Hematopoietic multipotent progenitor cell treated with erythropoietin and hydrocortisone succinate and interleukin-3 and kit ligand, for 6 days (in vitro differentiated cells): ENCODE results near the gene SLFN12.
"Not testable (repeated sequence)": the region's sequence is repeated elsewhere in the genome, so short reads cannot be mapped to it uniquely, and the experiment has no call there.

Source experiments
- DNase-seq: peaks from one replicate; pipeline ENCODE4 v3.0.0-alpha.2; 2015

The SLFN12 gene

GRCh38 chr17:35432176-35433074, at the start of gene SLFN12:
Gene SLFN12, minus strand, starts transcription at chr17:35432500. Its CDS starts 9,472 bp downstream, at chr17:35423028.
- DNase-seq = peak; percentile 85

DNA sequence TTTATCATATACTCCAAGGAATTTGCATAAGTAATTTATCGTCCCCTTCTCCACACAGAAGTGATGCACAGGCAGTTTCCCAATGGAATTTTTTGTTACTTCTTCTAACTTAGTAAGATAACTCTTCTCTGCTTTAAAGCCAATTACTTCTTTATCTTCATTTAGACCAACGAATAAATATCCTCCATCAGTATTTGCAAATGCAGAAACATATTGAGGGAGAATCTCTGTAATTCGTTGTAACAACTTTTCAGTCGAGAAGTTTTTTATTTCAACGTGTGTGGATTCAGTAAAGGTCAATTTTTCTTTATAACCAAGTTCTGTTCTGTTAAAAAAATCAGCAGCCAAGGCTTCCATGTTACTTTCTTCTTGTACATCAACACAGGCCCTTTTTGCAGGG, 47.0 kb upstream of the SLFN12 start:
- DNase-seq = no peak

- DNase-seq = no peak
Measured at GRCh38 chr17:35477248-35477647, 44.9 kb upstream of the SLFN12 start.

GRCh38 chr17:35476283-35476820, 44.1 kb upstream of the SLFN12 start:
- no peak for DNase-seq

- no peak for DNase-seq
Measured at GRCh38 chr17:35468475-35468874, 36.2 kb upstream of the SLFN12 start.

DNA sequence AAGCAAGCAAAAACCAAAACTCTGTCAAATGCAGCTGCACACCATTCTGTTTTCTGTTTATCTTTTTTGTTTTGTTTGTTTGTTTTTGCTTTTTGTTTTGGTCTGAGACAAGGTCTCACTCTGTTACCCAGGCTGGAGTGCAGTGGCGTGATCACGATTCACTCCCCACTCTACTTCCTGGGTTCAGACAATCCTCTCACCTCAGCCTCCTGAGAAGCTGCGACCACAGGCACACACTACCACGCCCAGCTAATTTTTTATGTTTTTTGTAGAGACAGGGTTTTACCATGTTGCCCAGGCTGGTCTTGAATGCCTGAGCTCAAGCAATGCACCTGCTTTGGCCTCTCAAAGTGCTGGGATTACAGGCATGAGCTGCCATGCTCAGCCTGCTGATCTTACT, 35.5 kb upstream of the SLFN12 start:
- no peak for DNase-seq

GRCh38 chr17:35460354-35460851, 28.1 kb upstream of the SLFN12 start:
- peak; percentile 61 for DNase-seq

DNA sequence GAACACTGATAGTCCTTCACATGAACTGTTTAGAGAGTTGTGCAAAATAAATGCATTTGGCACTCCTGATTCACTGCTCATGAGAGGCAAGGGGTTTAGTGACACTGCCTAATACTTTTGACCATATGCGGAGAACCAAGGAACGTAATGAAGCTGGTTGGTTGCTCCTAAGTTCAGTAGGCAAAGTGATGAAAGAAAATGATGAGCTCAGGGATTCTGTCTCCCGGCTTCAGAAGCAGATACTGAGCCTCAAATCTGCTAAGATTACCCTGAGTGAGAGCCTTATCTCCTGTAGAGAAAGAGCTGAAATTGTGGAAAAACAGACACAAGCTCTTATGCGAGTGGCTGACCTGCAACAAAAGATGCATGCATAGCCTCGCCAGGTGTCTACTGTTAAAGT, 21.7 kb upstream of the SLFN12 start:
- not testable (repeated sequence) for DNase-seq

- DNase-seq = no peak
Measured at GRCh38 chr17:35453171-35453570, 20.9 kb upstream of the SLFN12 start.

DNA sequence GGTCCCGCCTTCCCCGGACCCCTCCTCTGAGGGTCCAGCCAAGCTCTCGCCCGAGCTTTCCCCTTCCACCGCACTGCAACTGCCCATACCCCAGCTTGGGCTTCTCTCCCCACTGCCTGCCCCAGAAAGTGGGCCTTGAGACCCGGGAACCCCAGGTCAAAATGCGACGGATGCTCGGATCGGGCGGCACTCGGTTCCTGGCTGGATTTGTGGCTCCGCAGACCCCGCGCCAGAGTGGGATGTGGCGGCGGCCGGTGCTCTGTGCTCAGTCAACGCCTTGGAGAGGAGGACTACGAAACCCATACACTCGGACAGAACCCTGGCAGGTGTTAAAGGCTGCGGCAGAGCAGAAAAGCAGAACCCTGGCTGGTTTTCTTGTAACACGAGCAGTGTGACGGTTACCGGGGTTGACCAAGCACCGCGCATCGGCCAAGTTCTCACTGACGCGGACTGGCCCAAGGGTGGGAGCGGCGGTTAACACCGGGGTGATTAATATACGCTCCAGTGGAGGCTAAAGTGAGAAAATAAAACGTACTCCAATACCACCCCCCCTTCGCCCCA, 17.2 kb upstream of the SLFN12 start:
- peak; percentile 71 for DNase-seq

DNA sequence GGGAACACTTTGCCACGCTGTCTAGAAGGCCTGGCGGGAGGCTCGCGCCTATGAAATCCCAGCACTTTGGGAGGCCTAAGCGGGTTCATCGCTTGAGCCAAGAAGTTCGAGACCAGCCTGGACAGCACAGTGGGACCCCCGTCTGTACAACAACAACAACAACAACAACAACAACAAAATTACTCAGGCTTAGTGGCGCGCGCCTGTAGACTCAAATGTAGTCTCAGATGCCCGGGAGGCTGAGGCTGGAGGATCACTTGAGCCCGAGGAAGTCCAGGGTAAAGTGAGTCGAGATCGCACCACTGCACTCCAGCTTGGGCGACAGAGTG, 16.6 kb upstream of the SLFN12 start:
- no peak for DNase-seq

DNA sequence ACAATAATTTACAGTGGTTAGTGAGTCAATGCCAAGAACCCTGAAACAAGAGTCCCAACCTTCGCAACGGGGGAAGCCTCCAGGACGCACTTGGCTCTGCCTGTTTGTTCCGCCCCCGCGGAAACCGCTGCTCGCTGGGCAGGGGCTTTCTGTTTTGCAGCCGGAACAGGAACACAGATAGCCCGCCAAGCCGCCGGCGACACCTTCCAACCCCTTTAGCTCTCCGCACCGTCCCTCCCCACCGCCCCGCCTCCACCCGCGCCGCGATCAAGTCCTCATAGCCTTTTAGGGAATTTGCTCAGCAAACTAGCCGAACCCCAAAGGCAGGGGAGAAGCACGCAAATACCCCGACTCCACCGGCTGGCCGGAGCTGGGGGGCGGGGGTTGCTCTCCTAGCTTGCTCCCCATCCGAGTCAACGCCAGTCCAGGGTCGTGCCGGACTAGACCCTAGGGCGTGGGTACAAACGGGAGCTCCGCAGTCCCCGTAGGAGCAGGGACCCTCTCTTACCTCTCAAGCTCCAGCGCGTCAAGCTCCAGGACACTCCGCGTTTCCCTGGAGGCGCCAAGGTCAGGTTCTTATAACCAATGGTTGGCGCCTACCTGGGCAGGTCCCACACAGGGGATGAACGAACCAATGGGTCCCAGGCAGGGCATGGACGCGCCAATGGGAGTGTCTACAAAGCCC, 16.1 kb upstream of the SLFN12 start, which contains the start of gene SLFN13:
SLFN13 (minus strand) TSS at position 553 of the 685 bp plus-strand sequence. CDS start 3,086 bp downstream, outside the sequence.
- DNase-seq = peak; percentile 97

- peak; percentile 14 for DNase-seq
Measured at GRCh38 chr17:35447499-35447898, 15.2 kb upstream of the SLFN12 start.

DNA sequence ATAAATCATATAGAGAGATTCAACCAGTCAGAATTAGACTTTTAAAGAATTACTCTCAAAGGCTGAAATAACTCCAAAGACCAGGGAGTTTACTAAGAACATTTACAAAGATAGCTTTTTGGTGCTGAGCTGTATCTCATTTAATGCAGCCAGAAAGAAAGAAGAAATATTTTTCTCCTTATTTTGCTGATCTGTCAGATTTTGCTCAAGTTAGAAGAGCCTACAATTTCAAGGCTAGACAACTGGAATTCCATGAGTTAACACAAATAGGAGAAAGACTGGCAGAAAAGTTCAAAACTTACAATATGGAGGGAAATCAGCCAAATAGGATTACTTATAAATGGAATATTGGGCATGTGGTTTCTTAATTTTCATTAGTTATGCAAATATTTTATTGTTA, 6.1 kb upstream of the SLFN12 start:
- no peak for DNase-seq

- peak; percentile 90 for DNase-seq
Measured at GRCh38 chr17:35433075-35433894, 985 bp upstream of the SLFN12 start.

GRCh38 chr17:35429702-35430101, 2.6 kb downstream of the SLFN12 start:
- no peak for DNase-seq

GRCh38 chr17:35428229-35428628, 4.1 kb downstream of the SLFN12 start:
- no peak for DNase-seq

DNA sequence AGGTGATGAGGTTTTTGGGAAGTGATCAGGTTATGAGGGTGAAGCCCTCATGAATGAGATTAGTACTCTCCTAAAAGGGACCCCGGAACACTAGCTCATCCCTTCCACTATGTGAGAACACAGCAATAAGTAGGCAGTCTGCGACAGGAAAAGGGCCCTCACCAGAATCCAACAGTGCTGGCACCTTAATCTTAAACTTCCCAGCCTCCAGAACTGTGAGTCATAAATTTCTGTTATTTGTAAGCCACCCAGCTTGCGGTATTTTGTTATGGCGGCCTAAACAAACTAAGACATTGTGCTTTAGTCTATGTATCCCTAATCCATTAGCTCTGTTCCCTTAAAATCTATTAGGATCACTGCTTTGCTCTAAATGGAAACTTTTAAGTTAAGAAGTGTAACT, 8.5 kb downstream of the SLFN12 start:
- DNase-seq = no peak

DNA sequence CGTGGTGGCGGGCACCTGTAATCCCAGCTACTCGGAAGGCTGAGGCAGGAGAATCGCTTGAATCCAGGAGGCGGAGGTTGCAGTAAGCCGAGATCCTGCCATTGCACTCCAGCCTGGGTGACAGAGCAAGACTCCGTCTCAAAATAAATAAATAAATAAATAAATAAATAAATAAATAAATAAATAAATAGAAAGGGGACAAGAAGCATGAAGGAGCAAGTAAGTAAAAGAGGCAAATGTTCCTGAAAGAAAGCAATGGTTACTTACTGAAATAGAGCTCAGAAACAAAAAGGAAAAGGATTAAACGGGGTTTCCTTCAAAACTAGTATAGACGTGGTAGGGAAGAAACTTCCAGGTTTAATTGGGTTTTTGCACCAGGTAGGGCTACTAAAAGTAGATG, 11.2 kb downstream of the SLFN12 start:
- DNase-seq = not testable (repeated sequence)

DNA sequence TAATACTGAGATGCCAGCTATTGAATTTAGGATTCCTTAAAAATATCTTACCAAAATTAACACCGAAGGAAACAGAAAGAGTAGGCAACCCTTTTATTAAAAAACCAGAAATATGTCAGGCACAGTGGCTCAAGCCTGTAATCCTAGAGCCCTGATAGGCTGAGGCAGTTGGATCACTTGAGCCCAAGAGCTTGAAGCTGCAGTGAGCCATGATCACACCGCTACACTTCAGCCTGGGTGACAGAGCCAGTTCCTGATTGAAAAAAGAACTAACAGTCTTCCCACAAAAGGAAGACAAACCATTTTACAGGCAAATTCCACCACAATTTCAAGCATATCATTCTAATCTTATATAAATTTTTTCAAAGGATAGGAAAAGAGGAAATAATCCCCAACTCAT, 15.6 kb downstream of the SLFN12 start:
- no peak for DNase-seq

DNA sequence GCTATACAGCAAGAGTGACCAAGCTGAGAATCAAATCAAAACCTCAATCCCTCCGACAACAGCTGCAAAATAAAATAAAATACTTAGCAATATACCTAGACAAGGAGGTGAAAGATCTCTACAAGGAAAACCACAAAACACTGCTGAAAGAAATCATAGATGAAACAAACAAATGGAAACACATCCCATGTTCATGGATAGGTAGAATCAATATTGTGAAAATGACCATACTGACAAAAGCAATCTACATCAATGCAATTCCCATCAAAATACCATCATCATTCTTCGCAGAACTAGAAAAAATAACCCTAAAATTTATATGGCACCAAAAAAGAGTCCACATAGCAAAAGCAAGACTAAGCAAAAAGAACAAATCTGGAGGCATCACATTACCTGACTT, 17.6 kb downstream of the SLFN12 start:
- DNase-seq = not testable (repeated sequence)

GRCh38 chr17:35414247-35414646, 18.1 kb downstream of the SLFN12 start:
- DNase-seq = no peak
